Spleen (tissue), 11 donors: ENCODE results near the gene PEX11A. TPM values are rescaled to one million over a fixed set of nuclear protein-coding genes. Genes with fewer than 3 reads are reported as not detected.

ENCODE experiments used
- DNase-seq: peaks from one replicate; pipeline ENCODE4 v3.0.0-alpha.2; 2020
- H3K27ac ChIP-seq, 8 donors: fragments of 200-600 bp; sonication (generic) in 7 of 8; 1 replicate in 4 of 8; 2 replicates in 4 of 8; pipeline versions ENCODE4 v1.5.0 to v1.8.0; 2016 to 2021; ENCODE audit warnings: inconsistent platforms in 4 of 8, mild to moderate bottlenecking in 4 of 8, moderate library complexity in 1 of 8
- H3K27me3 ChIP-seq, 7 donors: fragments of 200-600 bp; sonication (generic) in 6 of 7; replicated peaks in 1 of 7; 1 replicate in 4 of 7; 2 replicates in 3 of 7; pipeline versions ENCODE4 v1.5.0 to v1.8.0; 2016 to 2021; ENCODE audit warnings: inconsistent platforms in 3 of 7, mild to moderate bottlenecking in 1 of 7
- H3K36me3 ChIP-seq, 6 donors: fragments of 200-600 bp; sonication (generic) in 5 of 6; 1 replicate in 4 of 6; 2 replicates in 2 of 6; pipeline versions ENCODE4 v1.5.0 to v1.8.0; 2016 to 2021; ENCODE audit warnings: inconsistent platforms in 2 of 6
- H3K4me1 ChIP-seq, 6 donors: fragments of 200-600 bp; sonication (generic) in 5 of 6; 1 replicate in 3 of 6; 2 replicates in 3 of 6; pipeline versions ENCODE4 v1.5.0 to v1.8.0; 2016 to 2021; ENCODE audit warnings: inconsistent platforms in 3 of 6
- H3K4me3 ChIP-seq, 8 donors: fragments of 200-600 bp; sonication (generic) in 7 of 8; 1 replicate in 4 of 8; 2 replicates in 4 of 8; pipeline versions ENCODE4 v1.5.0 to v1.8.0; 2016 to 2021; ENCODE audit warnings: inconsistent platforms in 4 of 8, mild to moderate bottlenecking in 4 of 8, moderate library complexity in 2 of 8
- H3K9me3 ChIP-seq, 8 donors: fragments of 200-600 bp; sonication (generic) in 7 of 8; 1 replicate in 4 of 8; 2 replicates in 4 of 8; pipeline versions ENCODE4 v1.5.0 to v1.8.0; 2016 to 2021; ENCODE audit warnings: inconsistent platforms in 4 of 8
- POLR2A ChIP-seq, 3 donors: fragments of 450-650 bp; IDR thresholded peaks; one replicate each; pipeline ENCODE4 v1.5.1; 2017; ENCODE audit warnings: antibody characterized with exemption in 3 of 3, mild to moderate bottlenecking in 1 of 3
- POLR2AphosphoS5 ChIP-seq, 3 donors: sonication (generic); formaldehyde crosslinking; IDR thresholded peaks; one replicate each; pipeline ENCODE4 v1.5.1; 2017; ENCODE audit warnings: antibody characterized with exemption in 3 of 3
- WGBS, 5 donors: extraction: QIAGEN DNeasy Blood & Tissue Kit in 3 of 5; methylation state at CpG; one replicate each; pipeline versions ENCODE4 v1.1.5 to v1.1.7; 2013 to 2018; 5-methylcytosine and 5-hydroxymethylcytosine counted together
- intact Hi-C: fragments of 100-400 bp; cut with DNase I; formaldehyde crosslinking; loops from one replicate; pipeline ENCODE4 v1.15.0; 2023; ENCODE audit warnings: low total_unique reads
- polyA plus RNA-seq, 3 donors: library from polyadenylated mRNA; stranded (reverse); fragments of 200-250 nt; gene quantifications; one replicate each; pipeline ENCODE4 v1.2.1, GENCODE V29; 2013
- total RNA-seq, 7 donors: library from RNA; depleted of rRNA in 3 of 7; stranded (reverse); fragments of >200 nt in 3 of 7; fragmentation: NEBNext Ultra II Directional in 4 of 7; extraction: Animal tissue kit (Norgen Biotek cat#: 25700) in 4 of 7; gene quantifications; one replicate each; pipeline versions ENCODE4 v1.1.0 to v1.2.1, GENCODE V29; 2016 to 2021
- TF ChIP-seq, protein P1 (sequence below), 11 experiments: fragments of 200-600 bp in 7 of 11; fragments of 450-650 bp in 4 of 11; sonication (generic) in 4 of 11; IDR thresholded peaks in 8 of 11; conservative IDR thresholded peaks in 3 of 11; 1 replicate in 7 of 11; 2 replicates in 4 of 11; pipeline versions ENCODE4 v1.4.0 to v1.8.0; 2016 to 2021; ENCODE audit warnings: antibody characterized with exemption in 11 of 11, inconsistent platforms in 4 of 11, mild to moderate bottlenecking in 1 of 11
- donor health status: healthy with polysubstance abuse.
- donor health status: DM: no; HTN: no; CAD: no; lungs with moderate emphysema.
- donor health status: DM: no; HTN: no; CAD: no.
- donor health status: Bipolar disorder and iron deficiency.
- donor health status: healthy.
- donor health status: DM: no; HTN: no; CAD: no.
- donor health status: DM: yes; HTN: yes; CAD: no.

The PEX11A gene
- total and polyA plus RNA-seq, 10 donors, result 1.9 to 6.1 (median 3.6) TPM

DNA sequence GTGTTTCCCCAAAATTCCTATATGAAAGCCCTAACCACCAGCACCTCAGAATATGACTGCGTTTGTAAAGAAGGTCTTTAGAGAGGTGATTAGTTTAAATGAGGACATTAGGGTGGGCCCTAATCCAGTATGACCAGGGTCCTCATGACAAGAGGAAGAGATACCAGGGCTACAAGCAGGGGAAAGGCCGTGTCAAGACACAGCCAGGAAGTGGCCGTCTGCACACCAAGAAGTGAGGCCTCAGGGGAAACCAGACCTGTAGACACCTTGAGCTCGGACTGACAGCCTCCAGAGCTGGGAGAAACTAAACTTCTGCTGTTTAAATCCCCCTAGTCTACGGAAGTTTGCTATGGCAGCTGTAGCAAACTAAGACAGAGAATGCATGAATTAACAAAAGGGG, 49.5 kb downstream of the PEX11A start:
- Histone ChIP-seq H3K4me3 (no peak overlapping the region), H3K4me1 (no peaks in the 10 kb centered on the region), H3K36me3 (no peaks in the 10 kb centered on the region), H3K9me3 (no peaks in the 10 kb centered on the region), H3K27me3 (no peaks in the 10 kb centered on the region), H3K27ac (no peak overlapping the region)
- WGBS, 5 donors, result 58 to 73% (median 64%) methylated on average over 5 of the region's 5 CpGs
- DNase-seq, result no peak
- TF ChIP-seq POLR2A (IDR thresholded peaks at IDR 0.05) (no peak), POLR2AphosphoS5 (IDR thresholded peaks at IDR 0.05) (no peak)
- TF ChIP-seq, protein P1, sequence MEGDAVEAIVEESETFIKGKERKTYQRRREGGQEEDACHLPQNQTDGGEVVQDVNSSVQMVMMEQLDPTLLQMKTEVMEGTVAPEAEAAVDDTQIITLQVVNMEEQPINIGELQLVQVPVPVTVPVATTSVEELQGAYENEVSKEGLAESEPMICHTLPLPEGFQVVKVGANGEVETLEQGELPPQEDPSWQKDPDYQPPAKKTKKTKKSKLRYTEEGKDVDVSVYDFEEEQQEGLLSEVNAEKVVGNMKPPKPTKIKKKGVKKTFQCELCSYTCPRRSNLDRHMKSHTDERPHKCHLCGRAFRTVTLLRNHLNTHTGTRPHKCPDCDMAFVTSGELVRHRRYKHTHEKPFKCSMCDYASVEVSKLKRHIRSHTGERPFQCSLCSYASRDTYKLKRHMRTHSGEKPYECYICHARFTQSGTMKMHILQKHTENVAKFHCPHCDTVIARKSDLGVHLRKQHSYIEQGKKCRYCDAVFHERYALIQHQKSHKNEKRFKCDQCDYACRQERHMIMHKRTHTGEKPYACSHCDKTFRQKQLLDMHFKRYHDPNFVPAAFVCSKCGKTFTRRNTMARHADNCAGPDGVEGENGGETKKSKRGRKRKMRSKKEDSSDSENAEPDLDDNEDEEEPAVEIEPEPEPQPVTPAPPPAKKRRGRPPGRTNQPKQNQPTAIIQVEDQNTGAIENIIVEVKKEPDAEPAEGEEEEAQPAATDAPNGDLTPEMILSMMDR (IDR thresholded peaks at IDR 0.05 in 8 of 11, conservative IDR thresholded peaks at IDR 0.05 in 3 of 11), result no peak
- intact Hi-C loops, result no loop called here

- H3K9me3 ChIP-seq, result no peaks in the 10 kb centered on the region
- 95 to 99% (median 95%) methylated on average over 5 of the region's 5 CpGs for WGBS, 5 donors
- no peaks in the 10 kb centered on the region for H3K27me3 ChIP-seq
- H3K4me1 ChIP-seq, result no peaks in the 10 kb centered on the region
- H3K36me3 ChIP-seq, result no peaks in the 10 kb centered on the region
- H3K4me3 ChIP-seq, result no peak overlapping the region
- DNase-seq, result no peak
- no peak for TF ChIP-seq POLR2AphosphoS5 (IDR thresholded peaks at IDR 0.05)
- no peak for TF ChIP-seq POLR2A (IDR thresholded peaks at IDR 0.05)
- TF ChIP-seq, protein P1 (IDR thresholded peaks at IDR 0.05 in 8 of 11, conservative IDR thresholded peaks at IDR 0.05 in 3 of 11), result no peak
- intact Hi-C loops, result no loop called here
- no peak overlapping the region for H3K27ac ChIP-seq
Measured at GRCh38 chr15:89640245-89640644, 50.3 kb downstream of the PEX11A start.

DNA sequence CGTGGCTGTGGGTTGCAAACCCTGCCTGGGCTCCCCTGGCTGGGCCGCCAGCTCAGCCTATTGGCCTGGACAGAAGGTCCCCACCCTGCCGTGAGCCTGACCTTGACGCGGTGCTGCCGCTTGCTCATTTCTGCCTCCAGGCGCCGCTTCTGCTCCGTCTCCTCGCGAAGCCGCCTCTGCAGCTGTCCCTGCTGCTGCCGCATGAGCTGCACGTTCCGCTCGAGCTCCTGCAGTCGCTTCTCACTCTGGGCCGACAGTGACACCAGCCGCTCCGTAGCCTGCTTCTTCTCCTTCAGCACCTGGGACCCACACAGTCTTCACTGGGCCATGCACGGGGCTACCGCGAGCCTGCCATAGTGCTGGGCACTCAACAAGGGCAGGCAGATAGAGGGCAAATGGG, 57.0 kb downstream of the PEX11A start:
- Histone ChIP-seq H3K4me3 (no peak overlapping the region), H3K36me3 (peaks cover 0 to 50% (median 7%) of the 10 kb centered on the region in 6 donors), H3K9me3 (peaks cover 0 to 8% (median 0%) of the 10 kb centered on the region in 8 donors), H3K27ac (no peak overlapping the region), H3K27me3 (no peaks in the 10 kb centered on the region), H3K4me1 (no peaks in the 10 kb centered on the region)
- TF ChIP-seq, protein P1 (IDR thresholded peaks at IDR 0.05 in 8 of 11, conservative IDR thresholded peaks at IDR 0.05 in 3 of 11), result no peak
- TF ChIP-seq POLR2AphosphoS5 (IDR thresholded peaks at IDR 0.05) (no peak), POLR2A (IDR thresholded peaks at IDR 0.05) (no peak)
- no peak for DNase-seq
- intact Hi-C loops, result no loop called here
- 94 to 95% (median 94%) methylated on average over 23 of the region's 23 CpGs for WGBS, 5 donors

GRCh38 chr15:89632563-89633430, 57.8 kb downstream of the PEX11A start:
- Histone ChIP-seq H3K27me3 (no peaks in the 10 kb centered on the region), H3K27ac (no peak overlapping the region), H3K4me1 (no peaks in the 10 kb centered on the region), H3K4me3 (no peak overlapping the region), H3K36me3 (peaks cover 0 to 58% (median 12%) of the 10 kb centered on the region in 6 donors), H3K9me3 (peaks cover 0 to 8% (median 0%) of the 10 kb centered on the region in 8 donors)
- TF ChIP-seq, protein P1 (IDR thresholded peaks at IDR 0.05 in 8 of 11, conservative IDR thresholded peaks at IDR 0.05 in 3 of 11), result no peak
- TF ChIP-seq POLR2AphosphoS5 (IDR thresholded peaks at IDR 0.05) (no peak), POLR2A (IDR thresholded peaks at IDR 0.05) (no peak)
- intact Hi-C loops, result no loop called here
- DNase-seq, result no peak
- WGBS, 5 donors, result 96 to 99% (median 98%) methylated on average over 15 to 18 of the region's 18 CpGs
